Kidney (tissue), 14 donors: ENCODE data around the gene C7orf33. TPM values are rescaled to one million over a fixed set of nuclear protein-coding genes. Genes with fewer than 3 reads are reported as not detected.

Experiments used
- DNase-seq, 5 donors: peaks; one replicate each; pipeline ENCODE4 v3.0.0-alpha.2; 2013 to 2020
- FAIRE-seq: peaks from 2 replicates; lab custom pipeline; 2012; peaks lifted over from hg19 to GRCh38; lab: Jason Lieb, UNC
- H3K27ac ChIP-seq, 2 donors: one replicate each; pipeline ENCODE4 v1.7.0; 2013; ENCODE audit warnings: low read depth in 2 of 2, low read length in 2 of 2, inconsistent platforms in 1 of 2
- H3K27me3 ChIP-seq: one replicate; pipeline ENCODE4 v1.7.1; 2013; ENCODE audit warnings: low read length, inconsistent platforms; ENCODE audit not compliant: control insufficient read depth, insufficient read depth
- H3K36me3 ChIP-seq, 3 donors: one replicate each; pipeline versions ENCODE4 v1.7.0 to v1.7.1; 2013; ENCODE audit warnings: low read length in 3 of 3, control low read depth in 1 of 3, inconsistent platforms in 1 of 3; ENCODE audit not compliant: insufficient read depth in 3 of 3, control insufficient read depth in 2 of 3
- H3K4me1 ChIP-seq, 3 donors: one replicate each; pipeline versions ENCODE4 v1.7.0 to v1.7.1; 2013; ENCODE audit warnings: low read length in 3 of 3, inconsistent platforms in 1 of 3, low read depth in 1 of 3; ENCODE audit not compliant: control insufficient read depth in 2 of 3, insufficient read depth in 2 of 3
- H3K4me3 ChIP-seq, 3 donors: one replicate each; pipeline versions ENCODE4 v1.7.0 to v1.8.1; 2013; ENCODE audit warnings: low read length in 3 of 3, control low read depth in 1 of 3, inconsistent platforms in 1 of 3
- H3K9ac ChIP-seq, 3 donors: one replicate each; pipeline versions ENCODE4 v1.7.0 to v1.7.1; 2013; ENCODE audit warnings: low read length in 3 of 3, control low read depth in 1 of 3, inconsistent platforms in 1 of 3
- H3K9me3 ChIP-seq, 3 donors: one replicate each; pipeline versions ENCODE4 v1.7.0 to v1.7.1; 2013; ENCODE audit warnings: low read length in 3 of 3, control low read depth in 1 of 3, inconsistent platforms in 1 of 3; ENCODE audit not compliant: control insufficient read depth in 2 of 3, insufficient read depth in 1 of 3
- CTCF ChIP-seq: IDR thresholded peaks from 3 replicates; pipeline ENCODE4 v1.5.1; 2012; ENCODE audit warnings: mild to moderate bottlenecking, moderate library complexity, borderline replicate concordance; ENCODE audit not compliant: insufficient read depth; ENCODE audit errors: extremely low read depth
- intact Hi-C: fragments of 100-400 bp; cut with DNase I; formaldehyde crosslinking; loops from one replicate; pipeline ENCODE4 v1.11.1; 2022
- polyA plus RNA-seq: library from polyadenylated mRNA; stranded (reverse); fragments of 350-450 nt; fragmentation: Illumina TruSeq; extraction: RNeasy Lipid Tissue Mini Kit (QIAGEN cat#74804); gene quantifications from one replicate; pipeline ENCODE4 v1.2.3, GENCODE V29; 2014; ENCODE audit warnings: low read depth, low replicate concordance; ENCODE audit not compliant: insufficient read depth
- total RNA-seq: library from RNA; stranded (reverse); fragmentation: NEBNext Ultra II Directional; extraction: Animal tissue kit (Norgen Biotek cat#: 25700); gene quantifications from one replicate; pipeline ENCODE4 v1.2.1, GENCODE V29; 2021
- donor health status: control.
- donor health status: control.
- donor health status: control.
- donor health status: control.
- donor health status: control.
- donor health status: DM: yes; HTN: yes; CAD: no.
- donor health status: Normal renal cell carcinoma (clear cell type).

Gene C7orf33
- total and polyA plus RNA-seq, 2 donors from 2014 or later, result not detected

GRCh38 chr7:148547951-148548350, 42.6 kb upstream of the C7orf33 start:
- no peak for TF ChIP-seq CTCF
- no peak for FAIRE-seq
- no peaks in the 10 kb centered on the region for H3K4me1 ChIP-seq
- no peak for DNase-seq
- no peaks in the 10 kb centered on the region for H3K36me3 ChIP-seq
- no peak overlapping the region for H3K4me3 ChIP-seq
- peaks cover 0 to 3% (median 0%) of the 10 kb centered on the region in 3 donors for H3K9me3 ChIP-seq
- no peaks in the 10 kb centered on the region for H3K27me3 ChIP-seq
- H3K27ac ChIP-seq, result no peak overlapping the region
- H3K9ac ChIP-seq, result no peak overlapping the region
- intact Hi-C loops, result no loop called here

- H3K4me1 ChIP-seq, result no peaks in the 10 kb centered on the region
- peaks cover 0 to 3% (median 1%) of the 10 kb centered on the region in 3 donors for H3K9me3 ChIP-seq
- H3K9ac ChIP-seq, result no peak overlapping the region
- no peaks in the 10 kb centered on the region for H3K36me3 ChIP-seq
- H3K4me3 ChIP-seq, result no peak overlapping the region
- no peak overlapping the region for H3K27ac ChIP-seq
- FAIRE-seq (no peak), DNase-seq (no peak)
- no peaks in the 10 kb centered on the region for H3K27me3 ChIP-seq
- no peak for TF ChIP-seq CTCF
- intact Hi-C loops, result no loop called here
These were observed 36.6 kb upstream of the C7orf33 start for GRCh38 chr7:148553979-148554378.

- Histone ChIP-seq H3K4me1 (no peaks in the 10 kb centered on the region), H3K36me3 (no peaks in the 10 kb centered on the region), H3K4me3 (no peak overlapping the region), H3K27me3 (no peaks in the 10 kb centered on the region), H3K9ac (no peak overlapping the region), H3K27ac (no peak overlapping the region), H3K9me3 (peaks cover 0 to 1% (median 0%) of the 10 kb centered on the region in 3 donors)
- TF ChIP-seq CTCF, result no peak
- intact Hi-C loops, result no loop called here
- FAIRE-seq (no peak), DNase-seq (no peak)
These were observed 33.7 kb upstream of the C7orf33 start for GRCh38 chr7:148556892-148557291.

- Histone ChIP-seq H3K4me3 (no peak overlapping the region), H3K27ac (no peak overlapping the region), H3K9me3 (peaks cover 0 to 1% (median 0%) of the 10 kb centered on the region in 3 donors), H3K27me3 (no peaks in the 10 kb centered on the region), H3K36me3 (no peaks in the 10 kb centered on the region), H3K4me1 (no peaks in the 10 kb centered on the region), H3K9ac (no peak overlapping the region)
- TF ChIP-seq CTCF, result no peak
- DNase-seq, result no peak
- intact Hi-C loops, result no loop called here
- no peak for FAIRE-seq
These were observed 31.7 kb upstream of the C7orf33 start for GRCh38 chr7:148558914-148559313.
